KOPT-K1 (cell line): ENCODE data around the gene TWSG1.
"Not testable (repeated sequence)": the region's sequence is repeated elsewhere in the genome, so short reads cannot be mapped to it uniquely, and the experiment has no call there.

Experiments used
- H3K27ac ChIP-seq: fragments of 200-600 bp; sonication (generic); 2 replicates; pipeline ENCODE4 v1.5.1; 2016; ENCODE audit warnings: antibody characterized with exemption, mild to moderate bottlenecking, low read depth, low read length; ENCODE audit not compliant: poor library complexity, severe bottlenecking
- H3K36me3 ChIP-seq: fragments of 200-600 bp; sonication (generic); 2 replicates; pipeline ENCODE4 v1.5.1; 2017; ENCODE audit warnings: antibody characterized with exemption, mild to moderate bottlenecking, low read length, moderate library complexity; ENCODE audit not compliant: insufficient read depth
- H3K9me3 ChIP-seq: fragments of 200-600 bp; sonication (generic); 2 replicates; pipeline ENCODE4 v1.5.1; 2017; ENCODE audit warnings: antibody characterized with exemption, low read length, mild to moderate bottlenecking; ENCODE audit not compliant: insufficient read depth, poor library complexity, severe bottlenecking

The TWSG1 gene

DNA sequence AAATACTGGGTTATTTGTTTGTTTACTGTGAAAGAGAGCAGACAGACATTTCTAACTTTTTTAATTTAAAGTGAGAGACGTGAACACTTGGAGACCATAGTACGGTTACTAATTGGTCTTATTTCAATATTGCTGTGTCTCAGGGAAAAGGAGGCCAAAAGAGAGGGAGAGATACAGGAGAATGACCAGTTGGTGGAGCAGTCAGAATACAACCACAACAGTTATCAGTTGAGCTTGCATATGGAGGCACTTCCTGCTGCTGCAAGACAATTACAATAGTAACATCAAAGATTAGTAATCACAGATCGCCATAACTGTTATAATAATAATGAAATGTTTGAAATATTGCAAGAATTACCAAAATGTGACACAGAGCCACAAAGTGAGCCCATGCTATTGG is 58.2 kb downstream of the TWSG1 start:
- H3K27ac ChIP-seq: no peak overlapping the region
- peaks cover 22% of the 10 kb centered on the region for H3K9me3 ChIP-seq
- peaks cover 19% of the 10 kb centered on the region for H3K36me3 ChIP-seq

DNA sequence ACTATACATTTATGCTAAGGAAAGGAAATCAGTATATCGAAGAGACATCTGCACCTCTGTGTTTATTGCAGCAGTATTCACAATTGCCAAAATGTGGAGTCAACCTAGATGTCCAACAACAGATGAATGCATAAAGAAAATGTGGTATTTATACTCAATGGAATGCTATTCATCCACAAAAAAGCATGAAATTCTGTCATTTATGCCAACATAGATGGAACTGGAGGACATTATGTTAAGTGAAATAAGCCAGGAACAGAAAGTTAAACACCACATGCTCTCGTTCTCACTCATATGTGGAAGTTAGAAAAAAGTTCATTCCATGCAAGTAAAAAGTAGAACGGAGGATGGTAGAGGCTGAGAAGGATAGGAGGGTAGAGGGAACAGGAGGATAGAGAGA is 59.5 kb downstream of the TWSG1 start:
- Histone ChIP-seq H3K9me3 (peaks cover 22% of the 10 kb centered on the region), H3K36me3 (peaks cover 19% of the 10 kb centered on the region)

DNA sequence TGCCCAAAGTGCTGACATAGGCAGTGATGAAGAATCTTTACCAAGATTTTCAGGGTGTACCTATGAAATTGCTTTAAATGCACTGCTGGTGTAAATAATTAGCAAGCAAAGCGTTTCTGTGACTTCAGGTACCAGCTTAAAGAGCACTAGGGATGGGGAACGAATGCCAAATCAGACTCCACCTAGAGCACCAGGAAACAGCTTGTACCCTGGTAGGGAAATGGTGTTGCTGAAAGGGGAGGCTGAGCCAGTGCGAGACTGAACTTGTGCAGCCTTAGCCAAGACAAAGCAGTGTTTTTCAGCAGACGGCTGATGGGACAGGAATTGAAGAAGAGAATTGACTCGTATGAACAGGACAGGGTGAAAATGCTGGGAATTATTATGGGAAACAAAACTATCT is 65.6 kb downstream of the TWSG1 start:
- Histone ChIP-seq H3K36me3 (peaks cover 23% of the 10 kb centered on the region), H3K9me3 (no peaks in the 10 kb centered on the region), H3K27ac (no peak overlapping the region)

More for the DNA sequence above, 59.5 kb downstream of the TWSG1 start:
- no peak overlapping the region for H3K27ac ChIP-seq

DNA sequence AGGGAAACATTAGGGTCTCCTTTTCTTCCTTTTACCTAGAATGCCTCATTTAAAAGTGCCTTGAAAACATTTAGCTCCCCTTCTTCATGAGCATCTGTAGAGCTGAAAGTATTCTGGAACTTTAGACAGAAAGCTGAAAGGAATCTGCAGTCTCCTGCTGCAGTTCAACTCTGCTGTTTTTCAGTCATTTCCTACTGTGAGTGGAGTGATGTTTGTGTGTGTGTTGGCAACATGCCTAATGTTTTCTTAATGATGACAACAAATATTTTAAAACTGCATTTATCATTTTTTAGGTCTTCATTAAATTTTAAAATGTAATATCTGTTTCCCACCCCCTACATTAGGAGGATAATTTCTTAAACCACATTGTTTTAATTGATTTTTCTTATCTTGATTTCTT is 66.6 kb downstream of the TWSG1 start:
- Histone ChIP-seq H3K27ac (no peak overlapping the region), H3K36me3 (peaks cover 21% of the 10 kb centered on the region), H3K9me3 (no peaks in the 10 kb centered on the region)

DNA sequence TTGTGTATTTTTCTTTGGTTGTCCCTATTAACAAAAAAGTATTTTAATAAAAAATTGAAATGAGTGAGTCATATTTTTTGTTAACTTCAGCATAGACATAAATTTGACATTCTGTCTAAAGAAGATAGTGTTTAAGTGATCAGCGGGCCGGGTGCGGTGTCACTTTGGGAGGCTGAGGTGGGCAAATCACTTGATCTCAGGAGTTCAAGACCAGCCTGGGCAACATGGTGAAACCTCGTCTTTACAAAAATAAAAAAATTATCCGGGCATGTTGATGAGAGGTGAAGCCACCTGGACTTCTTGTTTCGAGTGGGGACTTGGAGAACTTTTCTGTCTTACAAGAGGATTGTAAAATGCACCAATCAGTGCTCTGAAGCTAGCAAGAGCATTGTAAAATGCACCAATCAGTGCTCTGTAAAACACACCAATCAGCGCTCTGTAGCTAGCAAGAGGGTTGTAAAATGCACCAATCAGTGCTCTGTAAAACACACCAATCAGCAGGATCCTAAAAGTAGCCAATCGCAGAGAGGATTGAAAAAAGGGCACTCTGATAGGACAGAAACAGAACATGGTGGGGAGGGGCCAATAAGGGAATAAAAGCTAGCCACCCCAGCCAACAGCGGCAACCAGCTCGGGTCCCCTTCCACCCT is 67.9 kb downstream of the TWSG1 start:
- H3K9me3 ChIP-seq, H3K36me3 ChIP-seq, H3K27ac ChIP-seq: not testable (repeated sequence)

DNA sequence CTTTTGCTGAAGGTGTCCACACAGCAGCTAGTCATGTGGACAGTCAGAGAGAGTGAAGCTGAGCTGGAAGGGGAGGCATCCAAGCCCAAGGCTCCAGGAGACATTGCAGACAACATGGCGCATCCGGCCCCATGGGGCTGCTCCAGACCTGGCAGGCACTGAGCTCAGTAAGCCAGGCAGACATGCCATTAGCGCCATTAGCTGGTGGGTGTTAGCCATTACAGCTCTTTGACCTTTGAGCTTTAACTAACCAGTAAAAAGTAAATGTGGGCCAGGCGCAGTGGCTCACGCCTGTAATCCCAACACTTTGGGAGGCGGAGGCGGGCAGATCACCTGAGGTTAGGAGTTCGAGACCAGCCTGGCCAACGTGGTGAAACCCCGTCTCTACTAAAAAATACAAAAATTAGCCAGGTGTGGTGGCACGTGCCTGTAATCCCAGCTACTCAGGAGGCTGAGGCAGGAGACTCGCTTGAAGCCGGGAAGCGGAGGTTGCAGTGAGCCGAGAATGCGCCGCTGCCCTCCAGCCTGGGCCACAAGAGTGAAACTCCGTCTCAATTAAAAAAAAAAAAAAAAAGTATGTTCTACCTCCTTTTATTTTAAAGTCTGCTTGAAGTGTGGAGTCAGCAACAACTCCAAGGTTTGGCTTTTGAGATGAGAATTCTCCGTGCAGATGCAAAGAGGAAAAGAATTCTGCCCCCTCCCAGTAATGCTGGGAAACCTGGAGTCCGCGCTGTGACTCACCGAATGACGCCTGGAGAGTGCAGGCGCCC is 69.4 kb downstream of the TWSG1 start:
- Histone ChIP-seq H3K36me3 (peaks cover 9% of the 10 kb centered on the region; the same call in 1 of the 2 replicates), H3K27ac (no peak overlapping the region), H3K9me3 (no peaks in the 10 kb centered on the region)

DNA sequence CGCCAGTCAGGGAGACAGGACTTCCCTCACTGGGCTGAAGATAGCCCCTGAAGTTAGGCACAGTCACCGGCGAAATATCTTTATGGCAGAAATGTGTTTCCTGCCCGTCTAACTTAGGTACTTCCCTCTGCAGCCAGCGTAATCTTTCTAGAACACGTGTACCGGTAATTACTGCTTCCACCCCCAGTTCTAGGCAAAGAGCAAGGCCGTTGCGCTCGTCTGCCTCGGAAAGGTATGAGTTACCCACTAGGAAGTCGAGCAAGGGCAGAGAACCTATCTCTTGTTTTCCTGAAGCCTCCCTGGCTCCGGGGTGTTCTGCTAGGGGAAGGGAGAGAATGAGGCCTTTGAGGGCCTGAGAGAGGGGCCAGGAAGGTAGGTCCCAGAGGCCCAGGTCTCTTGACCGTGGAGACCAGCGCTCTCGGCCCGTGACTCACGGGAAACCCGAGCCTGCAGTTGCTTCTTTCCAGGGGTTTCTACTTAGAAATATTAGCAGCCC is 70.0 kb downstream of the TWSG1 start:
- Histone ChIP-seq H3K27ac (no peak overlapping the region), H3K9me3 (no peaks in the 10 kb centered on the region), H3K36me3 (peaks cover 9% of the 10 kb centered on the region; the same call in 1 of the 2 replicates)

DNA sequence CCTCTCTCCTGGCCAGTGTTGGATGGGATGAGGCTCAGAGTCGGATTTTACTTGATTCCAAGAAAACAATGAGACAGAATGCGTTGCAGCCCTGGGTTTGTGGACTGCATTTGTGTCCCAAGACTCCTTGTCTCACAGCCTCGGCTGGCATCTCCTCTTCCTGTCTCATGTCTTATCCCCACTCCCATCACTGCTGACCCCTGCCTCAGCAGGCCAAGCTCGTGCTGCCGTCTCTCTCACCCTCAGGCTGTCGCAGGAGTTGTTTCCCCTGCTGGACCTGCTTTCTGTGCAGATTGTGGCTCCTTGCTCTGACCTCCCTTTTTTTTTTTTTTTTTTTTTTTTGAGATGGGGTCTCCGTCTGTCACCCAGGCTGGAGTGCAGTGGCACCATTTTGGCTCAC is 70.6 kb downstream of the TWSG1 start:
- no peak overlapping the region for H3K27ac ChIP-seq
- H3K36me3 ChIP-seq: peaks cover 8% of the 10 kb centered on the region; the same call in 1 of the 2 replicates
- no peaks in the 10 kb centered on the region for H3K9me3 ChIP-seq

DNA sequence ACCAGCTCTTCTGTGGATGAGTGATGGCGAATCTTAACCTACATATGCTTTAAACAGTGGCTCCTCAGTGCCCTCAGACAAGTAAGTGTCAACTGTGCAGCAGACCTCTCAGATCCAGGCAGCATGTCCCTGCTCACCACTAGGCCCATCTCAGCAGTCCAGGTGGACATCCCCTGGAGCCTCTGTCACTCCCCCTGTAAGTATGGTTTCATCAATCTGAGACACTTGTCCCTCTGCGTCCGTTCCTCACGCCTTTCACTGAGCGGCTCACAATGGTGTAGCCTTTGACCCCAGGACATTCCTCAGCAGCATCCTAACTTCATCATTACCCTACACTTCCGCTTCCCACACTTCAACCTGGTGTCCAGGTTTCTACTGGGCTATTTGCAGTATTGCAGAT is 71.4 kb downstream of the TWSG1 start:
- peaks cover 6% of the 10 kb centered on the region; the same call in 1 of the 2 replicates for H3K36me3 ChIP-seq

DNA sequence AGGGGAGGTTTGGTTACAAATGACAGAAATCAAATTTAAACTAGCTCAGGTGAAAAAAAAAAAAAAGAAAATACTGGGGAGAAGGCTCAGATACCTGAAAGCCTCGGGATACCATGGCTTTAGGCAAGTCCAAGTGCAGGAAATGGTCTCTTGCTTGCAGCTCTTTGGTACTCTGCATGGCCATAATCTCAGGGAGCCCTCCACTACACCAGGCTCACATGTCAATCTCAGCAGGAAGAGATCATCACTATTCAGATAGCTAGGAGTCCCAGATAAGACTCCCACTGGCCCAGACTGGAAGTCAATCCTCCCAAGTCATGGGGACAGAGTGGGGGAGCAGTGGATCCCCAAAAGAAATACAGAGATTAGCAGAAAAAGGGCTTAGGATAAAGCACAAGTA is 75.9 kb downstream of the TWSG1 start:
- Histone ChIP-seq H3K9me3 (no peaks in the 10 kb centered on the region), H3K27ac (no peak overlapping the region), H3K36me3 (no peaks in the 10 kb centered on the region)

More for the DNA sequence above, 71.4 kb downstream of the TWSG1 start:
- H3K9me3 ChIP-seq: no peaks in the 10 kb centered on the region
- H3K27ac ChIP-seq: no peak overlapping the region

DNA sequence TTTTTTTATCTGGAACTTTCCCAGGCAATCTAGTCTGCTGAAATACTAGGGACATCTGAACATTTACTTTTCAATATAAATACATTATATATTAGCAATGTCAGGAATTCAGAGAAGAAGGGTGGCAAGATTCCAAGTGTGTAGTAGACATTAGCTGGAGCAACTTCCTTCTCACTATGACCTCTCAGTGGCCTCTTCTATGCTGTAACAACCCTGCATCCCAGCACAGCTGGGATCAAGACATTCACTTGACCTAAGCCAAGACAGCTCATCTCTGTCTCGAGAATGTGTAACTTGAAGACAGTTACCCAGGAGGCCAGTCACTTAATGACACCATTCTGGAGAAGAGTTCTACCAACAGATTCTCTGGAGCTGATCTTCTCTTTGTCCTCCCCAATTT is 79.0 kb downstream of the TWSG1 start:
- H3K9me3 ChIP-seq: no peaks in the 10 kb centered on the region
- no peak overlapping the region for H3K27ac ChIP-seq
- no peaks in the 10 kb centered on the region for H3K36me3 ChIP-seq

DNA sequence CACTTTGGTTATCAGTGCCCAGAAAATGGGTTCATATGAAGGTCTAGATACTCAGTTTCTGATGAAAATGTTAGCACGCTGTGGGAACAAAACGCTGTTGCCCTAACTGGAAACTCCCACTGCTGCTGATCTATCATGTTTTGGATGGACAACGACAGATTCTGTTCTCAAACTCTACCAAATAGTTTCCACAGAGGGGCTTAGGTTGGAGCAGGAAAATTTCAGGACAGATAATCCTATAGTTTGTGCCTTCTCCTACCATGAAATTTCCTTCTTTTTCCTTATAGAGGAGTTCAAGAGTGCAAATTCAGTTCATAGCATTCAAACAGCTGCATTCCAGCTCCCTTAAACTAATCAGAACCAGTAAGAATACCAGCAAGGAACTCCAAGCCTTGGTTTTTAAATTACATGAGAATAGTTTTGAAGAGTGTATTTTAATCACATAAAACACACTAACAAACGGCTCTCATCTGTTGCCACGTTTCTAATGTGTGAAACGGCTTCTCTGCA is 82.0 kb downstream of the TWSG1 start:
- H3K27ac ChIP-seq: no peak overlapping the region
- no peaks in the 10 kb centered on the region for H3K36me3 ChIP-seq
- no peaks in the 10 kb centered on the region for H3K9me3 ChIP-seq

DNA sequence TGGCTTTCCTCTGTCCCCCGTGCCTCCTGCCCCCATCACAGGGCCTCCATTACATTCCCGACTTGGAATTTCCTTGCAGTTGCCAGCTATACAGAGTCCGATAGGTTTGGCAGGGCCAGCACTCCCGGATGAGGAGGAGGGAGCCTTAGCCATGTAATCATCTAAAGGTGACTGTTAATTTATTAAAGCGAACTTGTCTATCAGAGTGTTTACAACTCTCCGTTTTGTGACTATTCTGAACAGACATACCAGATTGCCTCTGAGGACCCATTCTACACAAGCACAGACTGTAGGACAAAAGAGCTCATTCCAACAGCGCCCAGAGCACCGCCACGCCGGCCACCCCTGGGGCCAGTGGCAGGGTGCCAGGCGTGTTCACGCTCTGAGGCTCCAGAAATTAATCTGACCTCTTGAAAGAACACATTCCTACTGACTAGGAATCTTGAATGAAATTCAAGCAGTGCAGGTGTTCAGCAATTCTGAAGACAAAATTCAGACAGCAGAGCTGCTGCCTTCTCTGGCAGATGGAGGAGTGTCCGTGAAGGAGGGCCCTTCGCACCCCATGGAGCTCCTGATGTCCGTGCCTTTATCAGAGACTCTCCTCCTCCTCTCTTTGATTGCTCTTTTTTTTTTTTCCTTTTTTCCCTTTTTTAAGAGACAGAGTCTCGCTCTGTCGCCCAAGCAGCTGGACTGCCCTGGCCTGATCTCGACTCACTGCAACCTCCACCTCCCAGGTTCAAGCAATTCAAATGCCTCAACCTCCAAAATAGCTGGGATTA is 82.7 kb downstream of the TWSG1 start:
- no peak overlapping the region for H3K27ac ChIP-seq
- H3K9me3 ChIP-seq: no peaks in the 10 kb centered on the region
- H3K36me3 ChIP-seq: no peaks in the 10 kb centered on the region

DNA sequence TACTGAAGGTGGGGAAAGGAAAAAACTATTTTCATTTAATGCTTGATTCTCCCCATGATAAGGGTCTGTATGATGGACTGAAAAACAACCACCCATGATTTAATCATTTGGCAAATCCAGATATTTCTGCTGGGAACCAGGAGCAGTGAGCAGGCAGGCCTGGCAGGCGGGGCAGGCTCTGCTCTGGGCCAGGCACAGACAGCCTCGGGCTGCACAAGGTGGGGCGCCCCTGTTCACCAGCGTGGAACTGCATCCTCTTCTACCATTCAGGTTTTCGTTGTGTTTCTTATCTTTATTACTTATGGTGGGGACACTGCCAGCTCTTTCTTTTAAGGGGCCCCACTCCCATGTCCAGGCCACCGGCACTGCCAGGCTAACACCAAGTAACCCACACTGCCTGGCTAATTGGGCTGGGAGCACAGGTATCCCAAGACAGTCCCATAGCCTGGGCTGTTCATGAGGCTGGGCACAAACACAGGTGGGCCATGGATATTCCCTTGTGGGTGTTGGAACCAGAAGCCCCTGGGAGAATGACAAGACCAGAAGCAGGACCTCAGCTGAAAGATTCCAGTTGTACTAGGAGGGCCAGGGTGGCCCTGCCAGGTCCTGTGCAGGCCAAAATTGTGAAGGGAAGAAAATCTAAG is 83.6 kb downstream of the TWSG1 start:
- Histone ChIP-seq H3K27ac (no peak overlapping the region), H3K36me3 (no peaks in the 10 kb centered on the region), H3K9me3 (no peaks in the 10 kb centered on the region)
